Measurements from ENCODE around the gene NCF2.

DNA sequence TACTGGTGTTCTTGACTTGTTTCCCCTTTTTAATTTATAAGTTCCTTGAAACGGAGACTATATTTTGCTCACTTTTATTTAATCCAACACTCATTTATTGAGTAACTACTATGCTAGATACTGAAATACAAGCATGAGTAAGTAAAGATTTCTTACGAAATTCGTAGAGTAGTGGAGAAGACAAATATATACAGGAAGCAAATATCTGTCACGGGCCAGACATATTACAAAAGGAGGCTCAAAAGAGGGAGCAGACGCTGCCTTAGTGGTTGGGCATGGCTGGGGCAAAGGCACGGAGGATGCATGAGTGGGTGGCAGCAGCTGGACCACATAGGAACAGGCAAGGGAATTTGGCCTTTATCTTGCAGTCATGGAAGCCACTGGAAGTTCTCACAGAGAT lies 6.8 kb downstream of the NCF2 start:
- TF ChIP-seq, protein P1, sequence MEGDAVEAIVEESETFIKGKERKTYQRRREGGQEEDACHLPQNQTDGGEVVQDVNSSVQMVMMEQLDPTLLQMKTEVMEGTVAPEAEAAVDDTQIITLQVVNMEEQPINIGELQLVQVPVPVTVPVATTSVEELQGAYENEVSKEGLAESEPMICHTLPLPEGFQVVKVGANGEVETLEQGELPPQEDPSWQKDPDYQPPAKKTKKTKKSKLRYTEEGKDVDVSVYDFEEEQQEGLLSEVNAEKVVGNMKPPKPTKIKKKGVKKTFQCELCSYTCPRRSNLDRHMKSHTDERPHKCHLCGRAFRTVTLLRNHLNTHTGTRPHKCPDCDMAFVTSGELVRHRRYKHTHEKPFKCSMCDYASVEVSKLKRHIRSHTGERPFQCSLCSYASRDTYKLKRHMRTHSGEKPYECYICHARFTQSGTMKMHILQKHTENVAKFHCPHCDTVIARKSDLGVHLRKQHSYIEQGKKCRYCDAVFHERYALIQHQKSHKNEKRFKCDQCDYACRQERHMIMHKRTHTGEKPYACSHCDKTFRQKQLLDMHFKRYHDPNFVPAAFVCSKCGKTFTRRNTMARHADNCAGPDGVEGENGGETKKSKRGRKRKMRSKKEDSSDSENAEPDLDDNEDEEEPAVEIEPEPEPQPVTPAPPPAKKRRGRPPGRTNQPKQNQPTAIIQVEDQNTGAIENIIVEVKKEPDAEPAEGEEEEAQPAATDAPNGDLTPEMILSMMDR (conservative IDR thresholded peaks at IDR 0.05 in 1 of 2, IDR thresholded peaks at IDR 0.05 in 1 of 2; ENCODE audit: low read depth in 1 of 2, low read length in 2 of 2) = no peak
- TF ChIP-seq EZH2 (IDR thresholded peaks at IDR 0.05; ENCODE audit: low read length, missing control alignments) = no peak

Data from fibroblast of lung (primary cell).